K562 (cell line): Measurements from ENCODE around the gene ATP10B. TPM values are rescaled to one million over a fixed set of nuclear protein-coding genes. Genes with fewer than 3 reads are reported as not detected.

Experiments
- ATAC-seq: fragments of 200-7000 bp; cut with Tn5 transposase; 3 replicates; pipeline ENCODE4 v1.9.1; 2020; ENCODE audit warnings: moderate library complexity
- BruUV-seq: library from RNA; stranded (reverse); fragments of 400-500 nt; replicated peaks from 2 replicates; lab custom pipeline; 2021; lab: Mats Ljungman, UMichigan
- CTCF ChIA-PET: fragments of 300-600 bp; formaldehyde crosslinking; extraction: SDS; loops from one replicate; lab custom pipeline; 2021; ENCODE audit warnings: low intra/inter-chr PET ratio; lab: Yijun Ruan, JAX
- POLR2A ChIA-PET: fragments of 300-600, 350-650 bp; sonication (Branson Sonifier 250); formaldehyde crosslinking; extraction: SDS; loops from one replicate; lab custom pipeline; 2021; ENCODE audit warnings: antibody characterized with exemption, inconsistent platforms; lab: Yijun Ruan, JAX
- DNase-seq, 4 experiments: peaks; one replicate each; pipeline versions ENCODE4 v3.0.0 to v3.0.0-alpha.2; 2011 to 2018; ENCODE audit warnings: low spot score in 3 of 4, mixed read lengths in 3 of 4; ENCODE audit errors: extremely low read depth in 1 of 4
- FAIRE-seq: peaks from 2 replicates; lab custom pipeline; 2011; peaks lifted over from hg19 to GRCh38; lab: Jason Lieb, UNC
- H2AFZ ChIP-seq: 2 replicates; pipeline ENCODE4 v1.6.0; 2011; ENCODE audit warnings: low read depth, low read length, control low read depth, inconsistent platforms
- H3K27ac ChIP-seq: fragments of 200-600 bp; 3 replicates; pipeline ENCODE4 v1.8.0; 2011; ENCODE audit warnings: low read depth, mild to moderate bottlenecking, control low read depth, inconsistent platforms, low read length, moderate library complexity, mixed read lengths; ENCODE audit errors: extremely low read depth
- H3K27me3 ChIP-seq, 2 experiments: fragments of 300-600 bp in 1 of 2; 2 replicates in 1 of 2; 3 replicates in 1 of 2; pipeline versions ENCODE4 v1.6.0 to v1.8.0; 2011; ENCODE audit warnings: inconsistent platforms in 2 of 2, low read length in 2 of 2, mild to moderate bottlenecking in 1 of 2, mixed read lengths in 1 of 2, moderate library complexity in 1 of 2; ENCODE audit not compliant: control insufficient read depth in 2 of 2, insufficient read depth in 2 of 2
- H3K36me3 ChIP-seq: fragments of 300-600 bp; 3 replicates; pipeline ENCODE4 v1.8.0; 2011; ENCODE audit warnings: mild to moderate bottlenecking, low read length, inconsistent platforms; ENCODE audit not compliant: control insufficient read depth, insufficient read depth
- H3K4me1 ChIP-seq, 2 experiments: fragments of 200-600 bp in 1 of 2; replicated peaks in 1 of 2; 2 replicates in 1 of 2; 3 replicates in 1 of 2; pipeline versions ENCODE4 v1.5.1 to v1.8.0; 2011; ENCODE audit warnings: inconsistent platforms in 2 of 2, low read length in 2 of 2, mild to moderate bottlenecking in 1 of 2, mixed read lengths in 1 of 2, moderate library complexity in 1 of 2; ENCODE audit not compliant: control insufficient read depth in 2 of 2, insufficient read depth in 2 of 2
- H3K4me2 ChIP-seq: 2 replicates; pipeline ENCODE4 v1.6.1; 2011; ENCODE audit warnings: low read length, control low read depth, inconsistent platforms, mixed read lengths; ENCODE audit not compliant: insufficient read depth
- H3K4me3 ChIP-seq: fragments of 200-600 bp; sonication (generic), shearing (Covaris generic); 2 replicates; pipeline ENCODE4 v1.5.1; 2016; ENCODE audit warnings: control low read depth, inconsistent platforms
- H3K79me2 ChIP-seq: fragments of 200-600 bp; 3 replicates; pipeline ENCODE4 v1.8.0; 2011; ENCODE audit warnings: low read length, inconsistent platforms; ENCODE audit not compliant: control insufficient read depth, insufficient read depth
- H3K9ac ChIP-seq, 2 experiments: 2 replicates each; pipeline versions ENCODE4 v1.6.0 to v1.6.1; 2011; ENCODE audit warnings: low read depth in 2 of 2, low read length in 2 of 2, control low read depth in 1 of 2, inconsistent platforms in 1 of 2, mild to moderate bottlenecking in 1 of 2, mixed read lengths in 1 of 2; ENCODE audit not compliant: insufficient read depth in 1 of 2
- H3K9me1 ChIP-seq: one replicate; pipeline ENCODE4 v1.6.0; 2011; ENCODE audit warnings: inconsistent platforms, mild to moderate bottlenecking, low read length, moderate library complexity; ENCODE audit not compliant: control insufficient read depth, insufficient read depth
- H3K9me3 ChIP-seq: replicated peaks from 2 replicates; pipeline ENCODE4 v1.5.1; 2011; ENCODE audit warnings: low read depth, low read length, inconsistent platforms; ENCODE audit not compliant: control insufficient read depth, insufficient read depth
- H4K20me1 ChIP-seq: replicated peaks from 2 replicates; pipeline ENCODE4 v1.6.1; 2011; ENCODE audit warnings: low read length, inconsistent platforms, mixed read lengths; ENCODE audit not compliant: control insufficient read depth, insufficient read depth
- HMG20A ChIP-seq: fragments of 450-650 bp; formaldehyde crosslinking; conservative IDR thresholded peaks from 2 replicates; pipeline ENCODE4 v1.4.0; 2020; ENCODE audit warnings: mild to moderate bottlenecking, mixed read lengths
- NELFE ChIP-seq: IDR thresholded peaks from 2 replicates; pipeline ENCODE4 v1.6.1; 2011; ENCODE audit warnings: mild to moderate bottlenecking; ENCODE audit not compliant: insufficient read depth, insufficient read length
- PHF8 ChIP-seq: fragments of 200-600 bp; sonication (generic); IDR thresholded peaks from 2 replicates; pipeline ENCODE4 v1.6.1; 2012; ENCODE audit warnings: mixed run types, mild to moderate bottlenecking, inconsistent platforms, low read length, moderate library complexity, borderline replicate concordance
- ZBTB12 ChIP-seq: fragments of 250-450 bp; sonication (Bioruptor Pico); IDR thresholded peaks from 2 replicates; pipeline ENCODE4 v1.4.0; 2020
- WGBS: fragments of 100-300 bp; shearing (Covaris generic); methylation state at CpG from one replicate; pipeline ENCODE4 v1.1.6; 2016; ENCODE audit warnings: low coverage, mixed read lengths; ENCODE audit not compliant: insufficient coverage; ENCODE audit errors: missing lambda C conversion rate; 5-methylcytosine and 5-hydroxymethylcytosine counted together
- in situ Hi-C: fragments of 300-500 bp; cut with MboI; formaldehyde crosslinking; loops from 4 replicates; pipeline ENCODE4 v1.15.0; 2018; ENCODE audit warnings: inconsistent platforms, mixed read lengths
- intact Hi-C: fragments of 100-400 bp; cut with micrococcal nuclease; formaldehyde crosslinking; loops from 2 replicates; pipeline ENCODE4 v1.14.2; 2022
- polyA plus RNA-seq, 8 experiments: library from polyadenylated mRNA; depleted of rRNA in 4 of 8; stranded (reverse) in 5 of 8; unstranded in 3 of 8; fragments of >200 nt; fragmentation: Nextera tagmentation in 2 of 8; fragmentation: Illumina TruSeq in 1 of 8; extraction: Ambion mirVana in 2 of 8; extraction: Trizol in 1 of 8; gene quantifications; 2 replicates each; pipeline versions ENCODE4 v1.2.1 to v1.2.3, GENCODE V29; 2011 to 2014; ENCODE audit warnings: inconsistent platforms in 1 of 8, missing spikeins in 1 of 8
- total RNA-seq, 7 experiments: library from RNA; depleted of rRNA in 6 of 7; stranded (reverse); fragments of >200 nt in 6 of 7; fragmentation: Illumina TruSeq in 2 of 7; extraction: Trizol in 2 of 7; gene quantifications; 2 replicates each; pipeline versions ENCODE4 v1.2.1 to v1.2.3, GENCODE V29; 2011 to 2021; ENCODE audit warnings: low replicate concordance in 1 of 7
- TF ChIP-seq, protein P1 (sequence below), 2 experiments: fragments of 450-650 bp in 1 of 2; IDR thresholded peaks; 2 replicates each; pipeline ENCODE4 v1.6.1; 2011 to 2017; ENCODE audit warnings: low read depth in 2 of 2, antibody characterized with exemption in 1 of 2, borderline replicate concordance in 1 of 2, low read length in 1 of 2, mild to moderate bottlenecking in 1 of 2, mixed read lengths in 1 of 2; ENCODE audit not compliant: control insufficient read depth in 1 of 2

The ATP10B gene
- total and polyA plus RNA-seq, 9 of the 15 experiments (the other 6 are each of a cell fraction or from before 2014, with no cell fraction given) = 0.04 TPM; not detected in 8

DNA sequence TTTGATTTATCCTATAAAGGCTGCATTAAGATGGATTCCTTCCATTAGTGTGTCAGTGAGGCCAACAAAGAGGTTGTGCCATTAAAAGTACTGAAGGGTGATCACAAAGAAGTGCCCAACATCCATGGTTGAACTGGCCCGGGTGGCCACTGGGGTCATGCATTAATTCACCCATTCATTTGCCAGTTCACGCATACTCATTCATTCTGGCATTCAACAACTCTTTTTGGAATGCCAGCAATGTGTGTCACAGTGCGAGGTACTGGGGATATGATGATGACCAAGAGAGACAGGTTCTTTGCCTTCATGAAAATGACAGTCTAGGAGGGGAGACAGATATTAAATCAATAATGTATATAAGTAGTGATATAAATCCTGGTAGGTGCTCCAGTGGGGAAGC lies 337.1 kb downstream of the ATP10B start:
- Histone ChIP-seq H3K9me3 (no peaks in the 10 kb centered on the region), H3K9ac (no peak overlapping the region), H3K36me3 (no peaks in the 10 kb centered on the region), H3K4me2 (no peak overlapping the region), H3K4me3 (no peak overlapping the region), H3K9me1 (no peaks in the 10 kb centered on the region), H3K4me1 (no peaks in the 10 kb centered on the region), H2AFZ (no peak overlapping the region), H3K27ac (no peak overlapping the region), H4K20me1 (no peaks in the 10 kb centered on the region), H3K79me2 (no peaks in the 10 kb centered on the region), H3K27me3 (no peaks in the 10 kb centered on the region; a peak in 1 of 5 replicates)
- intact Hi-C loops (no loop called here), in situ Hi-C loops (no loop called here)
- ATAC-seq (no peak), FAIRE-seq (no peak), DNase-seq (no peak)
- POLR2A ChIA-PET = no interaction called here
- 3% methylated on average over 3 of the region's 3 CpGs for WGBS
- no TSS peak for BruUV-seq
- TF ChIP-seq ZBTB12 = no peak
- TF ChIP-seq NELFE = no peak
- no peak for TF ChIP-seq HMG20A (CRISPR knock-in tag)
- TF ChIP-seq PHF8 = no peak
- TF ChIP-seq, protein P1, sequence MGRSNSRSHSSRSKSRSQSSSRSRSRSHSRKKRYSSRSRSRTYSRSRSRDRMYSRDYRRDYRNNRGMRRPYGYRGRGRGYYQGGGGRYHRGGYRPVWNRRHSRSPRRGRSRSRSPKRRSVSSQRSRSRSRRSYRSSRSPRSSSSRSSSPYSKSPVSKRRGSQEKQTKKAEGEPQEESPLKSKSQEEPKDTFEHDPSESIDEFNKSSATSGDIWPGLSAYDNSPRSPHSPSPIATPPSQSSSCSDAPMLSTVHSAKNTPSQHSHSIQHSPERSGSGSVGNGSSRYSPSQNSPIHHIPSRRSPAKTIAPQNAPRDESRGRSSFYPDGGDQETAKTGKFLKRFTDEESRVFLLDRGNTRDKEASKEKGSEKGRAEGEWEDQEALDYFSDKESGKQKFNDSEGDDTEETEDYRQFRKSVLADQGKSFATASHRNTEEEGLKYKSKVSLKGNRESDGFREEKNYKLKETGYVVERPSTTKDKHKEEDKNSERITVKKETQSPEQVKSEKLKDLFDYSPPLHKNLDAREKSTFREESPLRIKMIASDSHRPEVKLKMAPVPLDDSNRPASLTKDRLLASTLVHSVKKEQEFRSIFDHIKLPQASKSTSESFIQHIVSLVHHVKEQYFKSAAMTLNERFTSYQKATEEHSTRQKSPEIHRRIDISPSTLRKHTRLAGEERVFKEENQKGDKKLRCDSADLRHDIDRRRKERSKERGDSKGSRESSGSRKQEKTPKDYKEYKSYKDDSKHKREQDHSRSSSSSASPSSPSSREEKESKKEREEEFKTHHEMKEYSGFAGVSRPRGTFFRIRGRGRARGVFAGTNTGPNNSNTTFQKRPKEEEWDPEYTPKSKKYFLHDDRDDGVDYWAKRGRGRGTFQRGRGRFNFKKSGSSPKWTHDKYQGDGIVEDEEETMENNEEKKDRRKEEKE (IDR thresholded peaks at IDR 0.05; ENCODE audit: borderline replicate concordance in 1 of 2, control insufficient read depth in 1 of 2, low read depth in 2 of 2, low read length in 1 of 2) = no peak
- CTCF ChIA-PET = no interaction called here
